CD4-positive, CD25-positive, alpha-beta regulatory T cell (primary cell): ENCODE data around the gene OR5H14. TPM values are rescaled to one million over a fixed set of nuclear protein-coding genes. Genes with fewer than 3 reads are reported as not detected.
"Not testable (repeated sequence)": the region's sequence is repeated elsewhere in the genome, so short reads cannot be mapped to it uniquely, and the experiment has no call there.

Experiments
- ATAC-seq, 2 donors: fragments of 150-1000 bp; cut with Tn5 transposase; one replicate each; pipeline ENCODE4 v1.10.0; 2021; ENCODE audit warnings: low read depth in 2 of 2, moderate number of reproducible peaks in 2 of 2, moderate library complexity in 1 of 2
- DNase-seq, 3 donors: peaks; one replicate each; pipeline versions ENCODE4 v3.0.0 to v3.0.0-alpha.2; 2012 to 2022; ENCODE audit warnings: mixed read lengths in 1 of 3
- H3K27ac ChIP-seq: one replicate; pipeline ENCODE4 v1.7.0; 2013; ENCODE audit warnings: mild to moderate bottlenecking, low read length; ENCODE audit not compliant: insufficient read depth, poor library complexity, severe bottlenecking
- H3K27me3 ChIP-seq: one replicate; pipeline ENCODE4 v1.7.0; 2013; ENCODE audit warnings: low read length; ENCODE audit not compliant: control insufficient read depth, insufficient read depth
- H3K36me3 ChIP-seq: one replicate; pipeline ENCODE4 v1.7.0; 2013; ENCODE audit warnings: mild to moderate bottlenecking, low read length, moderate library complexity; ENCODE audit not compliant: control insufficient read depth, insufficient read depth
- H3K4me1 ChIP-seq: 2 replicates; pipeline ENCODE4 v1.7.0; 2013; ENCODE audit warnings: mild to moderate bottlenecking, low read length; ENCODE audit not compliant: insufficient read depth, control insufficient read depth, poor library complexity, severe bottlenecking
- H3K4me3 ChIP-seq: one replicate; pipeline ENCODE4 v1.7.0; 2013; ENCODE audit warnings: low read depth, mild to moderate bottlenecking, low read length, moderate library complexity
- H3K9me3 ChIP-seq, 2 experiments: 1 replicate in 1 of 2; 2 replicates in 1 of 2; pipeline ENCODE4 v1.7.0; 2013; ENCODE audit warnings: low read length in 2 of 2, mild to moderate bottlenecking in 1 of 2, moderate library complexity in 1 of 2; ENCODE audit not compliant: control insufficient read depth in 2 of 2
- H3K27ac Mint-ChIP-seq, 3 donors: one replicate each; pipeline ENCODE4 v1.8.0; 2020 to 2022; ENCODE audit warnings: mild to moderate bottlenecking in 3 of 3, mixed read lengths in 3 of 3, moderate library complexity in 2 of 3
- H3K27me3 Mint-ChIP-seq: one replicate; pipeline ENCODE4 v1.8.0; 2022; ENCODE audit warnings: mild to moderate bottlenecking, mixed read lengths
- H3K36me3 Mint-ChIP-seq: one replicate; pipeline ENCODE4 v1.8.0; 2020; ENCODE audit warnings: mixed read lengths
- H3K4me1 Mint-ChIP-seq, 4 donors: one replicate each; pipeline ENCODE4 v1.8.0; 2020 to 2022; ENCODE audit warnings: mixed read lengths in 4 of 4, mild to moderate bottlenecking in 1 of 4
- H3K4me3 Mint-ChIP-seq, 4 donors: one replicate each; pipeline ENCODE4 v1.8.0; 2020 to 2022; ENCODE audit warnings: mild to moderate bottlenecking in 4 of 4, mixed read lengths in 4 of 4, moderate library complexity in 3 of 4
- H3K9me3 Mint-ChIP-seq, 7 donors: one replicate each; pipeline ENCODE4 v1.8.0; 2020 to 2022; ENCODE audit warnings: mixed read lengths in 7 of 7, mild to moderate bottlenecking in 3 of 7, moderate library complexity in 2 of 7
- polyA plus RNA-seq, 4 donors: library from polyadenylated mRNA; unstranded; fragments of 300-500 nt; fragmentation: Illumina TruSeq; gene quantifications; one replicate each; pipeline ENCODE4 v1.2.3, GENCODE V29; 2021
- total RNA-seq: library from RNA; stranded (reverse); gene quantifications from one replicate; pipeline ENCODE4 v1.2.3, GENCODE V29; 2022

The OR5H14 gene
- total and polyA plus RNA-seq, 5 donors from 2014 or later: not detected

GRCh38 chr3:98172621-98173020 is 25.3 kb downstream of the OR5H14 start:
- H3K27me3 ChIP-seq: no peaks in the 10 kb centered on the region
- H3K27me3 Mint-ChIP-seq: peaks cover 8% of the 10 kb centered on the region
- no peak for ATAC-seq

GRCh38 chr3:98180319-98180890 is 33.1 kb downstream of the OR5H14 start:
- Mint-ChIP-seq H3K4me1 (no peaks in the 10 kb centered on the region), H3K27ac (peak overlapping the region in 1 of 3 donors; percentile 16), H3K4me3 (no peak overlapping the region), H3K36me3 (no peaks in the 10 kb centered on the region), H3K9me3 (peaks cover 0 to 6% (median 2%) of the 10 kb centered on the region in 7 donors), H3K27me3 (peaks cover 9% of the 10 kb centered on the region)
- H3K36me3 ChIP-seq: no peaks in the 10 kb centered on the region
- no peaks in the 10 kb centered on the region for H3K27me3 ChIP-seq
- DNase-seq (no peak), ATAC-seq (no peak)
- no peaks in the 10 kb centered on the region for H3K4me1 ChIP-seq
- H3K9me3 ChIP-seq: no peaks in the 10 kb centered on the region
- H3K4me3 ChIP-seq: no peak overlapping the region
- H3K27ac ChIP-seq: no peak overlapping the region

More at GRCh38 chr3:98172621-98173020, 25.3 kb downstream of the OR5H14 start:
- Histone ChIP-seq H3K4me1 (no peaks in the 10 kb centered on the region), H3K27ac (no peak overlapping the region), H3K36me3 (no peaks in the 10 kb centered on the region), H3K4me3 (no peak overlapping the region), H3K9me3 (no peaks in the 10 kb centered on the region)
- no peak overlapping the region for H3K4me3 Mint-ChIP-seq
- peaks cover 0 to 3% (median 0%) of the 10 kb centered on the region in 4 donors for H3K4me1 Mint-ChIP-seq
- no peak overlapping the region for H3K27ac Mint-ChIP-seq
- no peak for DNase-seq
- H3K9me3 Mint-ChIP-seq: peaks cover 0 to 11% (median 2%) of the 10 kb centered on the region in 7 donors
- H3K36me3 Mint-ChIP-seq: no peaks in the 10 kb centered on the region

GRCh38 chr3:98182196-98182595 is 34.9 kb downstream of the OR5H14 start:
- Mint-ChIP-seq H3K27ac (no peak overlapping the region), H3K27me3 (peaks cover 9% of the 10 kb centered on the region), H3K4me1 (no peaks in the 10 kb centered on the region), H3K36me3 (no peaks in the 10 kb centered on the region), H3K4me3 (no peak overlapping the region), H3K9me3 (peaks cover 0 to 4% (median 0%) of the 10 kb centered on the region in 7 donors)
- Histone ChIP-seq H3K36me3 (no peaks in the 10 kb centered on the region), H3K4me3 (no peak overlapping the region), H3K27ac (no peak overlapping the region), H3K4me1 (no peaks in the 10 kb centered on the region), H3K27me3 (no peaks in the 10 kb centered on the region), H3K9me3 (no peaks in the 10 kb centered on the region)
- DNase-seq (no peak), ATAC-seq (no peak)

- H3K4me1 ChIP-seq: no peaks in the 10 kb centered on the region
- Mint-ChIP-seq H3K36me3 (no peaks in the 10 kb centered on the region), H3K4me1 (peaks cover 0 to 6% (median 2%) of the 10 kb centered on the region in 4 donors), H3K27me3 (peaks cover 9% of the 10 kb centered on the region), H3K9me3 (peaks cover 0 to 4% (median 0%) of the 10 kb centered on the region in 7 donors), H3K4me3 (no peak overlapping the region), H3K27ac (no peak overlapping the region)
- H3K36me3 ChIP-seq: no peaks in the 10 kb centered on the region
- H3K27ac ChIP-seq: no peak overlapping the region
- H3K27me3 ChIP-seq: no peaks in the 10 kb centered on the region
- no peaks in the 10 kb centered on the region for H3K9me3 ChIP-seq
- DNase-seq (peak in 1 of 3 donors; percentile 9), ATAC-seq (no peak)
- H3K4me3 ChIP-seq: no peak overlapping the region
Observed at GRCh38 chr3:98185180-98185579, 37.9 kb downstream of the OR5H14 start.

DNA sequence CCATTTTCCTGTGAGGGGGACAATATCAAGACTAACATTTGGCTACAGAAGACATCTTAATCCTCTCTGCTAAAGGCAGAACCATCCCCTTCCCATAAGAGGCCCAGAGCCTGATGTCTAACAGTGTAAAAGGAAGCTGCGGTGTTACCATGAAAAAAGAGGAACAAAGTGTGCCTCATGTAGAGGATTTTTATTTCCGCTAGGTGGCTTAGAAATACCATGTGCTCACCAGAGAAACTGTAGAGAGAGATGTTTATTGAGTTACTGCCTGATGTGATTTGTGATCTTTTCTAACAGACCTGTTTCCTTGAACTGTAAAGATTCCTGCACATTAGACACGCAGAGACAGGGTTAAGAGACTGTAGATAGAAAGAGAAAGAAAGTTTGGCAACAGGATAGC is 41.3 kb downstream of the OR5H14 start:
- Mint-ChIP-seq H3K36me3 (no peaks in the 10 kb centered on the region), H3K27me3 (peaks cover 5% of the 10 kb centered on the region), H3K4me1 (peaks cover 0 to 6% (median 2%) of the 10 kb centered on the region in 4 donors), H3K4me3 (no peak overlapping the region), H3K27ac (no peak overlapping the region), H3K9me3 (peaks cover 0 to 1% (median 0%) of the 10 kb centered on the region in 7 donors)
- DNase-seq: peak in 2 of 3 donors; percentile 0 to 60
- Histone ChIP-seq H3K4me3 (no peak overlapping the region), H3K36me3 (no peaks in the 10 kb centered on the region), H3K27me3 (no peaks in the 10 kb centered on the region), H3K4me1 (no peaks in the 10 kb centered on the region), H3K9me3 (no peaks in the 10 kb centered on the region), H3K27ac (no peak overlapping the region)
- ATAC-seq: no peak

DNA sequence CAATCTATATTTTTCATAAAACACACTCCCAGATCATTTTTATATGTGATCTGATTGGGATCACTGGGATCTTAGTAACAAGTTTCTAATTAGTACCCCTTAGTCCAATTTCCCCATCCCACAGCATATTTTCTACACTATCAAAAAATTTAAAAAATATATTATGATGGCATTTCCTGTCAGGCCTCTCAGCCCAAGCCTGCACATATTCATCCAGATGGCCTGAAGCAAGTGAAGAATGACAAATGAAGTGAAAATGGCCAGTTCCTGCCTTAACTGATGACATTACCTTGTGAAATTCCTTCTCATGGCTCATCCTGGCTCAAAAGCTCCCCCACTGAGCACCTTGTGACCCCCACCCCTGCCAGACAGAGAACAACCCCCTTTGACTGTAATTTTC is 43.6 kb downstream of the OR5H14 start:
- H3K9me3 Mint-ChIP-seq, H3K36me3 Mint-ChIP-seq, H3K4me3 Mint-ChIP-seq, ATAC-seq, DNase-seq, H3K27me3 Mint-ChIP-seq, H3K4me1 Mint-ChIP-seq, H3K9me3 ChIP-seq, H3K4me1 ChIP-seq, H3K27ac ChIP-seq, H3K27me3 ChIP-seq, H3K36me3 ChIP-seq, H3K27ac Mint-ChIP-seq, H3K4me3 ChIP-seq: not testable (repeated sequence)

- H3K27ac Mint-ChIP-seq, H3K4me1 ChIP-seq, H3K27me3 ChIP-seq, H3K27me3 Mint-ChIP-seq, H3K9me3 Mint-ChIP-seq, H3K4me1 Mint-ChIP-seq, H3K4me3 Mint-ChIP-seq, DNase-seq, H3K4me3 ChIP-seq, H3K9me3 ChIP-seq, ATAC-seq, H3K36me3 ChIP-seq, H3K27ac ChIP-seq, H3K36me3 Mint-ChIP-seq: not testable (repeated sequence)
Observed at GRCh38 chr3:98196293-98196692, 49.0 kb downstream of the OR5H14 start.

- Mint-ChIP-seq H3K9me3 (peaks cover 0 to 3% (median 0%) of the 10 kb centered on the region in 7 donors), H3K36me3 (no peaks in the 10 kb centered on the region), H3K27me3 (peaks cover 4% of the 10 kb centered on the region), H3K27ac (no peak overlapping the region), H3K4me3 (no peak overlapping the region), H3K4me1 (no peaks in the 10 kb centered on the region)
- DNase-seq (no peak), ATAC-seq (no peak)
- no peaks in the 10 kb centered on the region for H3K27me3 ChIP-seq
- no peak overlapping the region for H3K27ac ChIP-seq
- H3K4me3 ChIP-seq: no peak overlapping the region
- no peaks in the 10 kb centered on the region for H3K36me3 ChIP-seq
- H3K4me1 ChIP-seq: no peaks in the 10 kb centered on the region
- H3K9me3 ChIP-seq: no peaks in the 10 kb centered on the region
Observed at GRCh38 chr3:98199020-98199419, 51.7 kb downstream of the OR5H14 start.
